ENCODE results near the gene UBE2J2.

Gene UBE2J2

GRCh38 chr1:1315435-1315954 lies 41.8 kb upstream of the UBE2J2 start:
- Histone ChIP-seq H3K36me3 (ENCODE audit: insufficient read depth, low read length) (peaks cover 67% of the 10 kb centered on the region), H3K27me3 (ENCODE audit: insufficient read depth, low read length) (no peaks in the 10 kb centered on the region), H3K9ac (ENCODE audit: low read depth, low read length) (peak overlapping the region; percentile 73), H3K4me1 (ENCODE audit: insufficient read depth, low read length) (peaks cover 11% of the 10 kb centered on the region), H3K27ac (ENCODE audit: low read depth, low read length) (peak overlapping the region; percentile 86), H3K9me3 (ENCODE audit: insufficient read depth, low read depth, low read length) (no peaks in the 10 kb centered on the region), H3K4me3 (ENCODE audit: low read length) (peak overlapping the region; percentile 23; the same call in 1 of the 2 replicates)
- WGBS: 20% methylated on average over 9 of the region's 26 CpGs

GRCh38 chr1:1314678-1315335 lies 41.2 kb upstream of the UBE2J2 start:
- H3K27ac ChIP-seq (ENCODE audit: low read depth, low read length): peak overlapping the region; percentile 86
- H3K27me3 ChIP-seq (ENCODE audit: insufficient read depth, low read length): no peaks in the 10 kb centered on the region
- WGBS: 95% methylated on average over 23 of the region's 23 CpGs
- 0 out of 2 replicates have a peak overlapping the region, but pooled peaks have one; percentile 23 for H3K4me3 ChIP-seq (ENCODE audit: low read length)
- H3K4me1 ChIP-seq (ENCODE audit: insufficient read depth, low read length): peaks cover 11% of the 10 kb centered on the region
- peaks cover 73% of the 10 kb centered on the region for H3K36me3 ChIP-seq (ENCODE audit: insufficient read depth, low read length)
- peak overlapping the region; percentile 73 for H3K9ac ChIP-seq (ENCODE audit: low read depth, low read length)
- no peaks in the 10 kb centered on the region for H3K9me3 ChIP-seq (ENCODE audit: insufficient read depth, low read depth, low read length)

- 95% methylated on average over 15 of the region's 15 CpGs for WGBS
- peaks cover 11% of the 10 kb centered on the region for H3K4me1 ChIP-seq (ENCODE audit: insufficient read depth, low read length)
- peaks cover 68% of the 10 kb centered on the region for H3K36me3 ChIP-seq (ENCODE audit: insufficient read depth, low read length)
- no peak overlapping the region for H3K27ac ChIP-seq (ENCODE audit: low read depth, low read length)
- no peaks in the 10 kb centered on the region for H3K27me3 ChIP-seq (ENCODE audit: insufficient read depth, low read length)
- no peak overlapping the region for H3K9ac ChIP-seq (ENCODE audit: low read depth, low read length)
- no peaks in the 10 kb centered on the region for H3K9me3 ChIP-seq (ENCODE audit: insufficient read depth, low read depth, low read length)
- H3K4me3 ChIP-seq (ENCODE audit: low read length): no peak overlapping the region
Measured at GRCh38 chr1:1314237-1314586, 40.6 kb upstream of the UBE2J2 start.

- Histone ChIP-seq H3K27ac (ENCODE audit: low read depth, low read length) (no peak overlapping the region), H3K36me3 (ENCODE audit: insufficient read depth, low read length) (peaks cover 63% of the 10 kb centered on the region), H3K4me1 (ENCODE audit: insufficient read depth, low read length) (peaks cover 11% of the 10 kb centered on the region), H3K9ac (ENCODE audit: low read depth, low read length) (no peak overlapping the region), H3K4me3 (ENCODE audit: low read length) (no peak overlapping the region), H3K9me3 (ENCODE audit: insufficient read depth, low read depth, low read length) (no peaks in the 10 kb centered on the region), H3K27me3 (ENCODE audit: insufficient read depth, low read length) (no peaks in the 10 kb centered on the region)
- 94% methylated on average over 37 of the region's 37 CpGs for WGBS
Measured at GRCh38 chr1:1313500-1314236, 40.0 kb upstream of the UBE2J2 start.

GRCh38 chr1:1312450-1313314 lies 39.0 kb upstream of the UBE2J2 start:
- no peak overlapping the region for H3K27ac ChIP-seq (ENCODE audit: low read depth, low read length)
- H3K4me3 ChIP-seq (ENCODE audit: low read length): no peak overlapping the region
- H3K27me3 ChIP-seq (ENCODE audit: insufficient read depth, low read length): no peaks in the 10 kb centered on the region
- peaks cover 7% of the 10 kb centered on the region for H3K4me1 ChIP-seq (ENCODE audit: insufficient read depth, low read length)
- H3K9me3 ChIP-seq (ENCODE audit: insufficient read depth, low read depth, low read length): no peaks in the 10 kb centered on the region
- H3K9ac ChIP-seq (ENCODE audit: low read depth, low read length): no peak overlapping the region
- peaks cover 55% of the 10 kb centered on the region for H3K36me3 ChIP-seq (ENCODE audit: insufficient read depth, low read length)
- 95% methylated on average over 49 of the region's 49 CpGs for WGBS

DNA sequence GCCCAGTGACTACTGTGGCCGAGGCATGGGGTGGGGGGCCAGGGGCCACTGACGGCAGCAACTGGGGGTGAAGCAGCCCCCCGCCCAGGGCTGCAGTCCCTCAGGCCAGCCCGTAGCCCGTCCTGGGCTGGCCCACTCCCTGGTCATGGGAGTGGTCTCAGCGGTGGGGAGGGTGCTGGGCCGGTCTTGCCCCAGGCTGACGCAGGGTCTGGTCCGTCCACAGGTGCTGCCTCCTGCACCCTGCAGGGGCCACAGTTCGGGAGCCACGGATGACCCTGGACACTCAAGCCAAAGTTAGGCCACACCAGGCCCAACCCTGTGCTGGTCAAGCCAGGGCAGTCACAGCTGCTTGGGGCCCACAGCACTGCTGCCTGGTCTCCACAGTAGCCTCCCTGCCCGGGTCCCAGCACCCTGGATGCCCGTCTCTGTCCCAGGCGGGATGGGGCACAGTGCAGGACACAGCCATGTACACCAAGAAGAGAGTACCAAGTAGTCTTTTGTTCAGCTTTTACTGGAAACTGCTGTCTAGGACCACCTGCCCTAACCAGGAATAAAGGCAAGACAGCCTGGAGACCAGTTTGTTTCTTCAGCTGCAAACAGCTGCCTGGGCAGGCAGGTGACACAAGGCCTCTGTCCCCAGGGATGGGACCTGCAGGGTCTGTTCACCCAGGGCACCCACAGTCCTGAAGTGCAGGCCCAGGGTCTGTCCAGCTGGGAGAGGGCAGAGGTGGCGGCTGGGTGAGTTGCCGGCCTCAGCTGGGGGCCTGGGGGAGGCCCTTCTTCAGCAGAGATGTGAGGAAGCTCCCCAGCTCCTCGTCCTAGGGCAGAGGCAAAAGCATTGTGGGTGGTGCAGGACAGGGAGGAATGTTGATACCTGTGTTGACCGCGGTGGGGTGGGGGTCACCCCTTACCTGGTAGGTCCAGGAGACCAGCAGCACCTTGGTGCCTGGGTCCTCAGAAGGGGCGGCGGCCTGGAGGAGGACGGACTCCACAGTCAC lies 37.8 kb upstream of the UBE2J2 start:
- H3K4me1 ChIP-seq (ENCODE audit: insufficient read depth, low read length): peaks cover 12% of the 10 kb centered on the region
- WGBS: 93% methylated on average over 22 of the region's 22 CpGs
- H3K4me3 ChIP-seq (ENCODE audit: low read length): no peak overlapping the region
- H3K27me3 ChIP-seq (ENCODE audit: insufficient read depth, low read length): no peaks in the 10 kb centered on the region; the same call in 1 of the 2 replicates
- H3K9me3 ChIP-seq (ENCODE audit: insufficient read depth, low read depth, low read length): no peaks in the 10 kb centered on the region
- peaks cover 49% of the 10 kb centered on the region for H3K36me3 ChIP-seq (ENCODE audit: insufficient read depth, low read length)
- no peak overlapping the region for H3K9ac ChIP-seq (ENCODE audit: low read depth, low read length)
- H3K27ac ChIP-seq (ENCODE audit: low read depth, low read length): no peak overlapping the region

DNA sequence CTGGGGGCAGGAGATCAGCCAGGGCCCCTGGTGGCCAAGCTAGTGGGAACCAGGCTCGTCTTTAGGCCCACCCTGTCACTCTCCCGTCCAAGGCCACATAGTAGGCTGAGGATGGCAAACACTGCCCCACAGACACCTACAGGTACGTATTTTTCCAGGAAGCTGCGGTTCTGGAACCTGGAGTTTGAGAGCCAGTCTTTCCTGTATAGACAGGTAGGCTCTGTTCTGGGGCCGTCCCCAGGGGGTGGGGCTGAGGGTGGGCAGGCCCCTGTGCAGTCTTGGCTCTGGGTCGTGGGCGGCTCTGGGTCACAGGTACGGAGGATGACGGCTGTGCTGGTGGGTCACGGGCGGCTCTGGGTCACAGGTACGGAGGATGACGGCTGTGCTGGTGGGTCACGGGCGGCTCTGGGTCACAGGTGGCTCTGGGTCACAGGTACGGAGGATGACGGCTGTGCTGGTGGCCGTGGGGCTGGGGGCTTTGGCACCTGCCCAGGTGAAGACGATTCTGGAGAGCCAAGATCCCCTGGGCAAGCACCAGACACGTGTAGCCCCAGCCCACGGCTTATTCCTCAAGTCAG lies 36.9 kb upstream of the UBE2J2 start:
- no peak overlapping the region; the same call in 1 of the 2 replicates for H3K27ac ChIP-seq (ENCODE audit: low read depth, low read length)
- H3K36me3 ChIP-seq (ENCODE audit: insufficient read depth, low read length): peaks cover 49% of the 10 kb centered on the region
- H3K27me3 ChIP-seq (ENCODE audit: insufficient read depth, low read length): no peaks in the 10 kb centered on the region; the same call in 1 of the 2 replicates
- H3K4me1 ChIP-seq (ENCODE audit: insufficient read depth, low read length): peaks cover 15% of the 10 kb centered on the region; the same call in 1 of the 2 replicates
- no peak overlapping the region for H3K4me3 ChIP-seq (ENCODE audit: low read length)
- no peak overlapping the region for H3K9ac ChIP-seq (ENCODE audit: low read depth, low read length)
- WGBS: 93% methylated on average over 21 of the region's 21 CpGs
- no peaks in the 10 kb centered on the region for H3K9me3 ChIP-seq (ENCODE audit: insufficient read depth, low read depth, low read length)

- no peak overlapping the region for H3K4me3 ChIP-seq (ENCODE audit: low read length)
- no peak overlapping the region for H3K9ac ChIP-seq (ENCODE audit: low read depth, low read length)
- no peak overlapping the region; the same call in 1 of the 2 replicates for H3K27ac ChIP-seq (ENCODE audit: low read depth, low read length)
- 82% methylated on average over 3 of the region's 3 CpGs for WGBS
- H3K4me1 ChIP-seq (ENCODE audit: insufficient read depth, low read length): peaks cover 17% of the 10 kb centered on the region
- H3K27me3 ChIP-seq (ENCODE audit: insufficient read depth, low read length): no peaks in the 10 kb centered on the region; the same call in 1 of the 2 replicates
- peaks cover 49% of the 10 kb centered on the region for H3K36me3 ChIP-seq (ENCODE audit: insufficient read depth, low read length)
- no peaks in the 10 kb centered on the region for H3K9me3 ChIP-seq (ENCODE audit: insufficient read depth, low read depth, low read length)
Measured at GRCh38 chr1:1310109-1310385, 36.4 kb upstream of the UBE2J2 start.

GRCh38 chr1:1309251-1310108 lies 35.8 kb upstream of the UBE2J2 start:
- H3K36me3 ChIP-seq (ENCODE audit: insufficient read depth, low read length): peaks cover 45% of the 10 kb centered on the region
- peak overlapping the region; percentile 13; the same call in 1 of the 2 replicates for H3K27ac ChIP-seq (ENCODE audit: low read depth, low read length)
- H3K27me3 ChIP-seq (ENCODE audit: insufficient read depth, low read length): no peaks in the 10 kb centered on the region; the same call in 1 of the 2 replicates
- H3K4me1 ChIP-seq (ENCODE audit: insufficient read depth, low read length): peaks cover 21% of the 10 kb centered on the region
- H3K9ac ChIP-seq (ENCODE audit: low read depth, low read length): peak overlapping the region; percentile 82
- WGBS: 15% methylated on average over 57 of the region's 57 CpGs
- no peaks in the 10 kb centered on the region for H3K9me3 ChIP-seq (ENCODE audit: insufficient read depth, low read depth, low read length)
- H3K4me3 ChIP-seq (ENCODE audit: low read length): peak overlapping the region; percentile 88

Data from HUES64 (cell line).